Naive B cell (primary cell): Measurements from ENCODE around the gene WDSUB1. TPM values are rescaled to one million over a fixed set of nuclear protein-coding genes. Genes with fewer than 3 reads are reported as not detected.

Experiments
- ATAC-seq, 2 donors: fragments of 150-1000 bp; cut with Tn5 transposase; 2 replicates each; pipeline ENCODE4 v1.10.0; 2021; ENCODE audit warnings: low read depth in 2 of 2, mild to moderate bottlenecking in 2 of 2, moderate library complexity in 2 of 2
- DNase-seq: peaks from one replicate; pipeline ENCODE4 v3.0.0; 2022
- H3K27ac Mint-ChIP-seq, 6 donors: one replicate each; pipeline ENCODE4 v1.8.0; 2020 to 2022; ENCODE audit warnings: mild to moderate bottlenecking in 6 of 6, mixed read lengths in 6 of 6, moderate library complexity in 5 of 6, inconsistent platforms in 2 of 6
- H3K27me3 Mint-ChIP-seq, 3 donors: one replicate each; pipeline ENCODE4 v1.8.0; 2021 to 2022; ENCODE audit warnings: mixed read lengths in 3 of 3, mild to moderate bottlenecking in 1 of 3
- H3K36me3 Mint-ChIP-seq, 2 donors: one replicate each; pipeline ENCODE4 v1.8.0; 2020 to 2022; ENCODE audit warnings: mixed read lengths in 2 of 2, inconsistent platforms in 1 of 2, mild to moderate bottlenecking in 1 of 2
- H3K4me1 Mint-ChIP-seq, 3 donors: one replicate each; pipeline ENCODE4 v1.8.0; 2020 to 2022; ENCODE audit warnings: mixed read lengths in 3 of 3, inconsistent platforms in 1 of 3, mild to moderate bottlenecking in 1 of 3, moderate library complexity in 1 of 3
- H3K4me3 Mint-ChIP-seq, 8 donors: one replicate each; pipeline ENCODE4 v1.8.0; 2020 to 2022; ENCODE audit warnings: mild to moderate bottlenecking in 8 of 8, mixed read lengths in 8 of 8, moderate library complexity in 8 of 8, inconsistent platforms in 2 of 8
- H3K9me3 Mint-ChIP-seq, 7 donors: one replicate each; pipeline ENCODE4 v1.8.0; 2020 to 2022; ENCODE audit warnings: mixed read lengths in 7 of 7, mild to moderate bottlenecking in 5 of 7, inconsistent platforms in 2 of 7, moderate library complexity in 1 of 7
- polyA plus RNA-seq, 6 donors: library from polyadenylated mRNA; unstranded; fragments of 300-500 nt; fragmentation: Illumina TruSeq; gene quantifications; one replicate each; pipeline ENCODE4 v1.2.3, GENCODE V29; 2021; ENCODE audit warnings: low read depth in 6 of 6

WDSUB1 gene, protein sequence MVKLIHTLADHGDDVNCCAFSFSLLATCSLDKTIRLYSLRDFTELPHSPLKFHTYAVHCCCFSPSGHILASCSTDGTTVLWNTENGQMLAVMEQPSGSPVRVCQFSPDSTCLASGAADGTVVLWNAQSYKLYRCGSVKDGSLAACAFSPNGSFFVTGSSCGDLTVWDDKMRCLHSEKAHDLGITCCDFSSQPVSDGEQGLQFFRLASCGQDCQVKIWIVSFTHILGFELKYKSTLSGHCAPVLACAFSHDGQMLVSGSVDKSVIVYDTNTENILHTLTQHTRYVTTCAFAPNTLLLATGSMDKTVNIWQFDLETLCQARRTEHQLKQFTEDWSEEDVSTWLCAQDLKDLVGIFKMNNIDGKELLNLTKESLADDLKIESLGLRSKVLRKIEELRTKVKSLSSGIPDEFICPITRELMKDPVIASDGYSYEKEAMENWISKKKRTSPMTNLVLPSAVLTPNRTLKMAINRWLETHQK
- polyA plus RNA-seq = 10 to 100 TPM; 19.6 to 33.8 (median 25.9) TPM

DNA sequence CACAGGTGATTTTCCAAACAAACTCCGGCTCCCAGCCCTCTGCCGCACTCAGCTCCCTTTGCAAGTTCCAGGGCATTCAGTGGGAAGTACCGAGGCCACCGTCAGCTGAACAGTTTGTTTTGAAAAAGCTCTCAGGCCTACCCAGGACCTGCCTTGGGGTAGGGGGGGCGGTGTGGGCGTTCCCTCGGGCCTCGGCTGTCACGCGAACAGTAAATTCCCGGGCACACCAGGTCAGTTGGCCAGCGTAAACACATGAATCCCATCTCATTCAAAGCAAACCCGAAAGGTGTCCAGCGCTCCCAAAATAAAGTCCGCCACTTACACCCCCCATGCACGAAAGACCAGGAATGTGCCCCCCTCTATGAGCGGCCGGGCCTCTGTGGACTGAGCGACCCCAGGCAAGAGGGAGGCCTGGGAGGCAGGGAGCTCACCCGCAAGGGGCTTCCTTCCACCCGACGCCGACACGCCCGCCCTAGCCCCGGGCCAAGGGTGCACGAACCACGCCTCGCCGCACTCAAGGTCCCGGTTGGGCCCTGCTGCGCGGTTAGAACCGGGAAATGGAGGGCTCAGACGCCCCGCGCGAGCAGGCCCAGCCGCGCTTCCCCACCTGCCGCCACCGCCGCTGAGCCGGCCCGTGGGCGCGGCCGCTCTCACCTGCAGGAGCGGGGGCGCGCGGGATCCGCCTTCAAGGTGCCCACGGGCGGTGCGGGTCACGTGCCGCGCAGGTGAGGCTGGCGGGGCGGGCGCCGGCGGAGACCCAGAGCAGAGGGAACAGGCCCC, at the start of gene WDSUB1:
TSS of gene WDSUB1 (minus strand) at position 775 of the 780 bp plus-strand sequence. CDS start 3,634 bp downstream, outside the sequence.
- DNase-seq (peak; percentile 25), ATAC-seq (peak; percentile 56 to 58)
- Mint-ChIP-seq H3K4me3 (peak within 1 kb of the TSS; percentile 63 to 96 (median 90)), H3K27me3 (no peaks in the 10 kb centered on the region), H3K36me3 (no peaks in the 10 kb centered on the region), H3K4me1 (peaks cover 7 to 54% (median 51%) of the 10 kb centered on the region in 3 donors), H3K9me3 (no peaks in the 10 kb centered on the region), H3K27ac (peak within 1 kb of the TSS; percentile 53 to 94 (median 86))

DNA sequence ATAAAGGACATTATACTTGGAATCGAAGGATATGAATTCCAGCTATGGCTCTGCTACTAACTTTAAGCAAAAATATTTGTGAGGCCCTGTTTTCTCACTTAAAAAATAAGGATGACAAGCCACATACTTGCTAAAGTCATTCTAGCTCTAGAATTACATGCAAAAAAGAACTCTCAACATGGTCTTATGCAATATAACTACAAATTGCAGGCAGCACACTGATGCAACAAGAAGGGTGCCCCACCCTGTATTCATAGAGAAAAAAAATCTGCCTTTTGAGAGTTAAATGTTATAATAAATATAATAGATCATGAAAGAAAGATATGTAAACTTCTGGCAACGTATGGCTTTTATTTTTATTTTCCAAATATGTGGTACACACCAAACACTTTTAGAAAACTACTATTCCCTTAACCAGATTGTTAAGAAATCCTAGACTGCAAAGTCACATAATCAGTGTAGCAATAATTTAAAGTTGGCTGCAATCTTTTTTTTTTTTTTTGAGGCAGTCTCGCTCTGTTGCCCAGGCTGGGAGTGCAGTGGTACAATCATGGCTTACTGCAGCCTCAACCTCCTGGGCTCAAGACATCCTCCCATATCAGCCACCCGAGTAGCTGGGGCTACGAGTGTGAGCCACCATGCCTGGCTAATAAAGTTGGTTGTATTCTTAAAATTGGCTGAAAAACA, 40.2 kb upstream of the WDSUB1 start:
- Mint-ChIP-seq H3K27ac (no peak overlapping the region), H3K9me3 (no peaks in the 10 kb centered on the region), H3K4me3 (no peak overlapping the region), H3K36me3 (peaks cover 15 to 26% of the 10 kb centered on the region in 2 donors), H3K4me1 (no peaks in the 10 kb centered on the region), H3K27me3 (no peaks in the 10 kb centered on the region)
- DNase-seq (no peak), ATAC-seq (no peak)

DNA sequence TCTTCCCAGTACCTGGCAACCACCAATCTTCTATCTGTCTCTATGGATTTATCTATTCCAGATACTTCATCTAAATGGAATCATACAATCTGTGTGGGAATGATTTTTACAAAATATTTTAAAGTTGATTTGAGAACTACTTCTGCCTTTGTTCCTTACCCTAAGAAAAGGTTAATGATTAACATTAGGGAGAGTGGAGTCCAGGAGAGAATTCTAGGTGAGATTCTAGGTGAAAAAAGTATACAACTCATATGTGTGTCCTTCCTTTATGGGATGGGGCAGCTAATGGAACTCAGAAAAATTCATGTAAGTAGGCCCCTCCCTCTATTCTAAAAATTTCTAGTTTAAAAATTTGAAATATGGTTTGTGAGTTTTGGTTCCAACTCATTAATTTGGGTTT, 35.9 kb upstream of the WDSUB1 start:
- Mint-ChIP-seq H3K27ac (peak overlapping the region in 1 of 6 donors; percentile 56), H3K36me3 (peaks cover 0 to 12% of the 10 kb centered on the region in 2 donors), H3K27me3 (no peaks in the 10 kb centered on the region), H3K4me3 (no peak overlapping the region), H3K4me1 (no peaks in the 10 kb centered on the region), H3K9me3 (no peaks in the 10 kb centered on the region)
- ATAC-seq (no peak), DNase-seq (no peak)

DNA sequence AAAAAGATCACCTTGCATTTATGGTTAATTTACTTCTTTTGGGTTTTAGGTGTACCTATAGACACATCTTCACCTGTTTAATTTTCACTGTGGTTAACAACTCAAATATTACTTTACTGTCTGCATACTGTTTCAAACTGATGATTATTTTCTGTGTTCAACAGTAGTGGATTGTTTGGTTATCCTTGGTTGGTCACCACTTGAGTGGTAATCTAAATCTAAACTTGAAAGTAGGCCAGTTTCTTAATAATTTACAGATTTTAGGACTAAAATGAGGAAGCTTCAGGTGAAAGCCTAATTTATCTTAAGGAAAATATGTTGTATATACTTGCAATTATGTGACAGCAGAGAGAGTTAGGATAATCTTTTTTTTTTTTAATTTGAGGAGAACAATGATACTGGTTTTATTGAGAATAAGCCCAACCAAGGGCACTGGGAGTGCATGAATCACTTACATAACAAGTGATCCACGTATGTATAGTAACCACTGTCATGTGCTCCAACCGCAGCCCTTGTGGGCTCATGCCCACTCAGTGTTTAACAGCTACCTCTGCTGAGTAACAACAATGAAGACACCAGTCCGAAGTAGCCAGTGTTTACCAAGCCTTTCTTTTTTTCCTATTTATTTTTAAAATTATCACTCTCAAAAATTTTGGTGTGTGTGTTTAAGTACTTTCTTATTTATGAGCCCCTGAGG, 31.0 kb upstream of the WDSUB1 start:
- no peak for DNase-seq
- H3K9me3 Mint-ChIP-seq = peaks cover 0 to 12% (median 0%) of the 10 kb centered on the region in 7 donors
- H3K4me1 Mint-ChIP-seq = no peaks in the 10 kb centered on the region
- ATAC-seq = no peak
- H3K36me3 Mint-ChIP-seq = peaks cover 0 to 9% of the 10 kb centered on the region in 2 donors
- H3K27ac Mint-ChIP-seq = no peak overlapping the region
- no peak overlapping the region for H3K4me3 Mint-ChIP-seq
- no peaks in the 10 kb centered on the region for H3K27me3 Mint-ChIP-seq

DNA sequence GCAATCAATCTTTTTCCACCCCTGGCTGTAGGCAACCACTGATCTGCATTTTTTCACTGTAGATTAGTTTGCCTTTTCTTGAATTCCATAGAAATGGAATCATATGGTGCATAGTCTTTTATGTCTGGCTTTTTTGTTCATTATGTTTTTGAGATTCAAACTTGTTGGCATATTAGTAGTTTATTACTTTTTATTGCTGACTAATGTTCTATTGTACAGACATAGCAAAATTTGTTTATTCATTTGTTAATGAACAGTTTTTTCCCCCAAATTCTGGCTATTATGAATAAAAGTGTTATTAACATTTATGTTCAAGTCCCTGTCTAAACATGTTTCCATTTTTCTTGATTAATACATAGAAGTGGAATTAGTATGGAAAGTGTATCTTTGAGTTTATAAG, 21.4 kb upstream of the WDSUB1 start:
- ATAC-seq (no peak), DNase-seq (no peak)
- peaks cover 6 to 13% (median 13%) of the 10 kb centered on the region in 3 donors for H3K27me3 Mint-ChIP-seq
- no peak overlapping the region for H3K27ac Mint-ChIP-seq
- peaks cover 0 to 23% (median 7%) of the 10 kb centered on the region in 7 donors for H3K9me3 Mint-ChIP-seq
- H3K36me3 Mint-ChIP-seq = peaks cover 0 to 15% of the 10 kb centered on the region in 2 donors
- H3K4me1 Mint-ChIP-seq = no peaks in the 10 kb centered on the region
- no peak overlapping the region for H3K4me3 Mint-ChIP-seq

DNA sequence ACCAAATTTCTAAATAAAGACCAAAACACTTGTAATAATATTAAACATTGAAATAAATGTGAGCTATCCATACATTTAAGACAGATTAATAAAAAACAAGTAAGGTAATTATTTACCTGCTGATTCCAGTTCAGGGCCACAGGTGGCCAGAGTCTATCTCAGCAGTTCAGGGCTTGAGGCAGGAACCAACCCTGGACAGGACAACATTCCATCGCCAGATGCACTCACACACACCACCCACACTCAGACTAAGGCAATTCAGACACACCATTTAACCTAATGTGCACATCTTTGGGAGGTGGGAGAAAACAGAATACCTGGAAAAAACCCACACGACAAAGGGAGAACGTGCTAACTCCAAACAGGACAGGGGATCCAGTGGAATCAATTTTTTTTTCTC, 14.1 kb upstream of the WDSUB1 start:
- ATAC-seq (no peak), DNase-seq (no peak)
- Mint-ChIP-seq H3K36me3 (peaks cover 4 to 15% of the 10 kb centered on the region in 2 donors), H3K9me3 (peaks cover 0 to 18% (median 6%) of the 10 kb centered on the region in 7 donors), H3K4me1 (no peaks in the 10 kb centered on the region), H3K27me3 (peaks cover 6 to 13% (median 8%) of the 10 kb centered on the region in 3 donors), H3K4me3 (no peak overlapping the region), H3K27ac (no peak overlapping the region)

DNA sequence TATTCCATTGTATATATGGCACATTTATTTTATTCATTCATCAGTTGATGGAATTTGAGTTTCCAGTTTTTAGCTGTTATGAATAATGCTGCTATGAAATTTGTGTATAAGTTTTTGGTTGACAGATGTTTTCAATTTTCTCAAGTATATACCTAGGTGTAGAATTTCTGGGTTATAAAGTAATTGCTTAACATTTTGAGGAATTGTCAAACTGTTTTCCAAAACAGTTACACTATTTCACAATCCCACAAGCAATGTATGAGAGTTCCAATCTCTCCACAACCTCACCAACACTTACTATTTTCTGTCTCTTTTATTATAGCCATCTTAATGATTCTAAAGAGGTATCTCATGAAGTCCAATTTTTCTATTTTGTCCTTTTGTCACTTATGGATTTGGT, 12.5 kb upstream of the WDSUB1 start:
- peaks cover 3 to 4% of the 10 kb centered on the region in 2 donors for H3K36me3 Mint-ChIP-seq
- H3K27ac Mint-ChIP-seq = no peak overlapping the region
- ATAC-seq (no peak), DNase-seq (no peak)
- H3K9me3 Mint-ChIP-seq = peaks cover 0 to 5% (median 0%) of the 10 kb centered on the region in 7 donors
- H3K4me1 Mint-ChIP-seq = no peaks in the 10 kb centered on the region
- H3K4me3 Mint-ChIP-seq = no peak overlapping the region
- H3K27me3 Mint-ChIP-seq = peaks cover 0 to 2% (median 0%) of the 10 kb centered on the region in 3 donors

DNA sequence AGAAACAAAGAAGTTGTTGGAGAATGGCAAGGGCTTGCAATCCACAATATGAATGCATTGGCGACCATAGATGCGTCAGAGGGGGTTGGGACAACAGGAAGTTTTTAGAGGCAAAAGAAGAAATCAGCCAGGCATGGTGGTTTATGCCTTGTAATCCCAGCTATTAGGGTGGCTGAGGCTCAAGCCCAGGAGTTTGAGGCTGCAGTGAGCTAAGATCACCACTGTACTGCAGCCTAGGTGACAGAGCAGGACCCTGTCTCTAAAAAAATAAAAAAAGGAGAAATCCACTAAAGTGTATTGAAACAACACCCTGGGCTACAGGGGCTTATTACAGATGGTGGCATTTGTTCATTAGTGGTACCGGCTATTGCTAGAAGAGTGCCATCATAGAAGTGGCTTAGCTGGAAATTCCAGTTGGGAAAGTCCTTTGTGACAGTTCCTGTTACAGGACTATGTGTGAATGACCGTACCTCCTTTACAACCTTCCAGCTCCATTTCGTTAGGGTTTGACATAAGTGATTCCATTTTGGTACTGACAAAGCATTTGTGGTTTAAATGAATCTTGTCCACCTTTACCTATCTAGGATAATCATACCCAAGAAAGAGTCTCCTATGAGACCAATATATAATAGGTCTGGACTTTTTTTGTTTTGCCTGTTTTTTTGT, 10.7 kb upstream of the WDSUB1 start:
- Mint-ChIP-seq H3K9me3 (no peaks in the 10 kb centered on the region), H3K36me3 (no peaks in the 10 kb centered on the region), H3K4me1 (no peaks in the 10 kb centered on the region), H3K27ac (no peak overlapping the region), H3K4me3 (no peak overlapping the region), H3K27me3 (no peaks in the 10 kb centered on the region)
- ATAC-seq (no peak), DNase-seq (no peak)

DNA sequence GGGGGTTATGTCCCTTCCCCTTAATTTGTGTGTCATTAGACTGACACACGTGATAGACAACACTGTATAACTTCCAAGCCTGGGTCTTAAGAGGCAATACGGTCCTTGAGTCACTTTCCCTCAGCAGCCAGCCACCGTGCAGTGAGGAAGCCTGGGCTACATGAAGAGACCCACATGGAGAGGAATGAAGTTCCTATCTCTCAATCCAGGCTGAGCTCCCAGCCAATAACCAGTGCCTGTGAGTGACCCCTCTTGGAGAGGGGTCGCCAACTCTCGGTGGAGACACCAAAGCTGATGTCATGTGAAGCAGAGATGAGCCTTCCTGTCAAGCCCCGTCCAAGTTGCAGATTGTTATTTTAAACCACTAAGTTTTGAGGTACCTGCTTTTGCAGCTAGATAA, 5.7 kb upstream of the WDSUB1 start:
- Mint-ChIP-seq H3K4me1 (peaks cover 0 to 4% (median 3%) of the 10 kb centered on the region in 3 donors), H3K9me3 (no peaks in the 10 kb centered on the region), H3K27ac (peak overlapping the region in 1 of 6 donors; percentile 65), H3K36me3 (no peaks in the 10 kb centered on the region), H3K27me3 (no peaks in the 10 kb centered on the region), H3K4me3 (no peak overlapping the region)
- ATAC-seq (no peak), DNase-seq (no peak)

DNA sequence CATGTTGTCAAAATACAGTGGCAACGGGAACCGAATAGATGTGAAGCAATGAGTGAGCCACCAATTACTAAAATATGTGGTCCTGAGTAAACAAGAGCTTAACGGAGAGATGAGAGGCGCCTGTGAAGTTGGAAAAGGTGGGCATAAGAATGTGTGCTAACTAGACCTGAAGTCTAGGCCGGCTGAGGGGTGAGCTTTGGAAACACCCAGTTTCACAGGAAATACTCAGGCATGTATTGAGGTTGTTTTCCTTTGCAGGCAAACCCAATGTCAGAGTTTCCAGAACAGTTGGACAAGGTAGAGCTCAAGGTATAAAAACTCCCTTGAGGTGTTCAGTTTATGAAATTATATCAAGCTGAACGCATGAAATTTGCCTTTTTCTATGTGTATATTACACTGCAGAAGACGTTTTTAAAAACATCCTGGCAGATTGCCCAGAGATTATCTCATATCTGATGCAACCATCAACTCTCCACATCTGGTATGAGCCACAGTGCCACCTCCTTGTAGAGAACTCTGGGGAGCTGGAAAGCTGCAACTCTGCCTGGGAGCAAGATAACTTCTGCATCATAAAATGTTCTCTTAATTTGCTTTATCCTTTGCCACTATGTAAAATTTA, 3.9 kb upstream of the WDSUB1 start:
- Mint-ChIP-seq H3K9me3 (no peaks in the 10 kb centered on the region), H3K4me1 (peaks cover 3 to 15% (median 11%) of the 10 kb centered on the region in 3 donors), H3K27me3 (no peaks in the 10 kb centered on the region), H3K36me3 (no peaks in the 10 kb centered on the region), H3K4me3 (peak overlapping the region in 1 of 8 donors; percentile 13), H3K27ac (peak overlapping the region in 1 of 6 donors; percentile 4)
- DNase-seq = no peak
- no peak for ATAC-seq

DNA sequence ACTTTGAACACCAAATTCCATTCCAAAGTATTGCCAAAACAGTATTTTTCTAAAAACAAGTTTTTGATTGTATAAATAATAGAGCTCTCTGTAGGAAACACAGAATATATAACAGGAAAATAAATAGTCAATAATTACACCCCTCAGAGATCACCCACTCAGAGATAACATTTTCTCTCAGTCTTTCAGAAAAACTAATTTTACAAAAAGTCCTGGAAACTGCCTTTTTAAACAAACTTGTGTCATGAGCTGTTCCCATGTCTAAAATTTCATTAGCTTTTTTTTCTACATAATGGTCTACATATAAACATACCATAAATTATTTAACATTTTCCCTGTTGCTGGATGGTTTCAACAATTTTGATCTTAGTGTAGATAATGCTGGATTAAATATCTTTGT, 1.2 kb upstream of the WDSUB1 start:
- no peaks in the 10 kb centered on the region for H3K27me3 Mint-ChIP-seq
- no peaks in the 10 kb centered on the region for H3K9me3 Mint-ChIP-seq
- peak overlapping the region in 7 of 8 donors; percentile 63 to 96 (median 89) for H3K4me3 Mint-ChIP-seq
- peak overlapping the region in 3 of 6 donors; percentile 19 to 94 (median 80) for H3K27ac Mint-ChIP-seq
- no peak for DNase-seq
- peaks cover 7 to 39% (median 38%) of the 10 kb centered on the region in 3 donors for H3K4me1 Mint-ChIP-seq
- no peak for ATAC-seq
- no peaks in the 10 kb centered on the region for H3K36me3 Mint-ChIP-seq
